Progenitor cell of endocrine pancreas (in vitro differentiated cells): ENCODE results near the gene KSR1. TPM values are rescaled to one million over a fixed set of nuclear protein-coding genes. Genes with fewer than 3 reads are reported as not detected.

Source experiments
- DNase-seq: peaks from one replicate; pipeline ENCODE4 v3.0.0; 2021; ENCODE audit warnings: low spot score; ENCODE audit not compliant: unreplicated experiment
- H3K27ac Mint-ChIP-seq: 2 replicates; pipeline ENCODE4 v1.8.0; 2021; ENCODE audit warnings: mild to moderate bottlenecking, moderate library complexity, mixed read lengths
- H3K27me3 Mint-ChIP-seq: 2 replicates; pipeline ENCODE4 v1.8.0; 2021; ENCODE audit warnings: mixed read lengths
- H3K36me3 Mint-ChIP-seq: 2 replicates; pipeline ENCODE4 v1.8.0; 2022; ENCODE audit warnings: mixed read lengths; ENCODE audit not compliant: insufficient read depth
- H3K4me1 Mint-ChIP-seq: 2 replicates; pipeline ENCODE4 v1.8.0; 2021; ENCODE audit warnings: low read depth, mixed read lengths
- H3K4me3 Mint-ChIP-seq: 2 replicates; pipeline ENCODE4 v1.8.0; 2021; ENCODE audit warnings: low read depth, mild to moderate bottlenecking, moderate library complexity, mixed read lengths
- H3K9me3 Mint-ChIP-seq: 2 replicates; pipeline ENCODE4 v1.8.0; 2021; ENCODE audit warnings: low read depth, mixed read lengths
- CTCF ChIP-seq: fragments of 200-600 bp; sonication (generic); IDR thresholded peaks from one replicate; pipeline ENCODE4 v1.5.0; 2021; ENCODE audit warnings: antibody characterized with exemption, mild to moderate bottlenecking; ENCODE audit not compliant: unreplicated experiment
- total RNA-seq: library from RNA; stranded (reverse); gene quantifications from 2 replicates; pipeline ENCODE4 v1.2.1, GENCODE V29; 2021

The KSR1 gene
- total RNA-seq, 1 donor from 2014 or later = 70.1 TPM

GRCh38 chr17:27473190-27473747 lies 17.0 kb downstream of the KSR1 start:
- no peak for DNase-seq
- Mint-ChIP-seq H3K4me1 (no peaks in the 10 kb centered on the region), H3K27me3 (no peaks in the 10 kb centered on the region)

GRCh38 chr17:27473748-27474609 lies 17.7 kb downstream of the KSR1 start:
- H3K9me3 Mint-ChIP-seq = no peaks in the 10 kb centered on the region
- no peak overlapping the region for H3K27ac Mint-ChIP-seq
- no peak for DNase-seq
- TF ChIP-seq CTCF = no peak
- no peaks in the 10 kb centered on the region for H3K27me3 Mint-ChIP-seq
- no peak overlapping the region for H3K4me3 Mint-ChIP-seq
- no peaks in the 10 kb centered on the region for H3K4me1 Mint-ChIP-seq
- H3K36me3 Mint-ChIP-seq = no peaks in the 10 kb centered on the region

More at GRCh38 chr17:27473190-27473747, 17.0 kb downstream of the KSR1 start:
- Mint-ChIP-seq H3K4me3 (no peak overlapping the region), H3K27ac (no peak overlapping the region), H3K36me3 (no peaks in the 10 kb centered on the region), H3K9me3 (no peaks in the 10 kb centered on the region)
- TF ChIP-seq CTCF = no peak

- no peak overlapping the region for H3K4me3 Mint-ChIP-seq
- TF ChIP-seq CTCF = no peak
- no peak overlapping the region for H3K27ac Mint-ChIP-seq
Measured at GRCh38 chr17:27475070-27475673, 18.9 kb downstream of the KSR1 start.

GRCh38 chr17:27475981-27476895 lies 20.0 kb downstream of the KSR1 start:
- Mint-ChIP-seq H3K9me3 (no peaks in the 10 kb centered on the region), H3K4me3 (no peak overlapping the region), H3K4me1 (no peaks in the 10 kb centered on the region), H3K27me3 (no peaks in the 10 kb centered on the region), H3K36me3 (no peaks in the 10 kb centered on the region), H3K27ac (peak overlapping the region; percentile 57)
- no peak for DNase-seq
- TF ChIP-seq CTCF = no peak

More at GRCh38 chr17:27475070-27475673, 18.9 kb downstream of the KSR1 start:
- no peaks in the 10 kb centered on the region for H3K27me3 Mint-ChIP-seq
- H3K36me3 Mint-ChIP-seq = no peaks in the 10 kb centered on the region
- H3K9me3 Mint-ChIP-seq = no peaks in the 10 kb centered on the region
- DNase-seq = no peak
- H3K4me1 Mint-ChIP-seq = no peaks in the 10 kb centered on the region
